Activated T-cell treated with anti-CD3 and anti-CD28 coated beads, Interleukin-2, amount 50 U/mL, for 4 hours (primary cell): Measurements from ENCODE around the gene CMTM5. TPM values are rescaled to one million over a fixed set of nuclear protein-coding genes. Genes with fewer than 3 reads are reported as not detected.
A peak's percentile ranks its signal among the peaks of the same experiment; 100 is the strongest.

Experiments used
- ATAC-seq, 2 donors: fragments of 200-7000 bp; cut with Tn5 transposase; one replicate each; pipeline ENCODE4 v1.10.0; 2021
- DNase-seq: peaks from one replicate; pipeline ENCODE4 v3.0.0-alpha.2; 2020
- H3K27me3 Mint-ChIP-seq: one replicate; pipeline ENCODE4 v1.8.0; 2021; ENCODE audit warnings: low read depth, mixed read lengths
- H3K36me3 Mint-ChIP-seq: one replicate; pipeline ENCODE4 v1.8.0; 2022; ENCODE audit warnings: mixed read lengths; ENCODE audit not compliant: insufficient read depth
- H3K4me1 Mint-ChIP-seq: one replicate; pipeline ENCODE4 v1.8.0; 2021; ENCODE audit warnings: low read depth, mixed read lengths
- H3K4me3 Mint-ChIP-seq: one replicate; pipeline ENCODE4 v1.8.0; 2021; ENCODE audit warnings: mild to moderate bottlenecking, moderate library complexity, mixed read lengths
- H3K9me3 Mint-ChIP-seq: one replicate; pipeline ENCODE4 v1.8.0; 2021; ENCODE audit warnings: mixed read lengths
- total RNA-seq, 3 donors: library from RNA; stranded (reverse); gene quantifications; one replicate each; pipeline ENCODE4 v1.2.1, GENCODE V29; 2021

CMTM5 gene
- total RNA-seq, 3 donors from 2014 or later, result not detected

GRCh38 chr14:23364164-23365035 is 12.4 kb upstream of the CMTM5 start:
- no peak overlapping the region for H3K4me3 Mint-ChIP-seq
- H3K9me3 Mint-ChIP-seq, result no peaks in the 10 kb centered on the region

GRCh38 chr14:23365036-23365731 is 11.7 kb upstream of the CMTM5 start, which contains the start of gene EFS:
Gene EFS, minus strand, starts transcription at chr14:23365172. Its CDS starts 147 bp downstream, at chr14:23365025.
- no peaks in the 10 kb centered on the region for H3K4me1 Mint-ChIP-seq
- H3K27me3 Mint-ChIP-seq, result peaks cover 31% of the 10 kb centered on the region
- no peak within 1 kb of the TSS for H3K4me3 Mint-ChIP-seq

More at GRCh38 chr14:23364164-23365035, 12.4 kb upstream of the CMTM5 start:
- ATAC-seq (no peak), DNase-seq (no peak)
- Mint-ChIP-seq H3K36me3 (no peaks in the 10 kb centered on the region), H3K4me1 (no peaks in the 10 kb centered on the region), H3K27me3 (peaks cover 35% of the 10 kb centered on the region)

GRCh38 chr14:23365732-23366425 is 11.0 kb upstream of the CMTM5 start:
- no peaks in the 10 kb centered on the region for H3K9me3 Mint-ChIP-seq
- H3K36me3 Mint-ChIP-seq, result no peaks in the 10 kb centered on the region
- DNase-seq (no peak), ATAC-seq (peak in 1 of 2 donors; percentile 41)
- H3K27me3 Mint-ChIP-seq, result peaks cover 30% of the 10 kb centered on the region
- H3K4me1 Mint-ChIP-seq, result no peaks in the 10 kb centered on the region
- no peak overlapping the region for H3K4me3 Mint-ChIP-seq

More at GRCh38 chr14:23365036-23365731, 11.7 kb upstream of the CMTM5 start, which contains the start of gene EFS:
- DNase-seq, result no peak
- H3K9me3 Mint-ChIP-seq, result no peaks in the 10 kb centered on the region
- peak; percentile 16 to 20 for ATAC-seq
- no peaks in the 10 kb centered on the region for H3K36me3 Mint-ChIP-seq

- H3K4me1 Mint-ChIP-seq, result no peaks in the 10 kb centered on the region
- DNase-seq (no peak), ATAC-seq (no peak)
- H3K27me3 Mint-ChIP-seq, result peaks cover 30% of the 10 kb centered on the region
- H3K36me3 Mint-ChIP-seq, result no peaks in the 10 kb centered on the region
- no peaks in the 10 kb centered on the region for H3K9me3 Mint-ChIP-seq
- H3K4me3 Mint-ChIP-seq, result no peak overlapping the region
Observed at GRCh38 chr14:23366426-23366921, 10.4 kb upstream of the CMTM5 start.

DNA sequence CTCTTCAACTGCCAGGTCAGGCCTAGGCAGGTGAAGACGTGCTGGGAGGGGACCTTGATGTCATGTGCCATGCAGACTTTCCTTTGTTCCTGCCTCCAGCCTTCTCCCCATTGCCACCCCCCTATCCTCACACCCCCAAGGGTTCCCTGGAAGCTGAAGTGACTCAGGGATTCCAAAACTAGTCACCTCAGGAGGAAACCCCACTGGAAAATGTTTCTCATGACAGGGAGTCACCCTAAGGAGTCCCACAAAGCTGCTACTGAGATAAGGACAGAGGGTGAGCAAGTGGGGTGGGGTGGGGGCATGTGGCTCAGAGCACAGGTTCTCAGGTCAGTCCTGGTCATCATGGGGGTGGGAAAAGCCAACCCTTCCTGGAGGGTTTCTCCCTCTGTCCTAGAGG is 6.6 kb upstream of the CMTM5 start:
- DNase-seq (no peak), ATAC-seq (no peak)
- Mint-ChIP-seq H3K4me3 (no peak overlapping the region), H3K9me3 (no peaks in the 10 kb centered on the region), H3K27me3 (peaks cover 18% of the 10 kb centered on the region), H3K36me3 (no peaks in the 10 kb centered on the region), H3K4me1 (no peaks in the 10 kb centered on the region)

GRCh38 chr14:23371865-23372264 is 5.0 kb upstream of the CMTM5 start:
- DNase-seq, result no peak
- no peaks in the 10 kb centered on the region for H3K4me1 Mint-ChIP-seq
- H3K36me3 Mint-ChIP-seq, result no peaks in the 10 kb centered on the region
- peaks cover 13% of the 10 kb centered on the region for H3K27me3 Mint-ChIP-seq
- no peak overlapping the region for H3K4me3 Mint-ChIP-seq
- no peak for ATAC-seq
- H3K9me3 Mint-ChIP-seq, result no peaks in the 10 kb centered on the region

GRCh38 chr14:23372509-23372908 is 4.3 kb upstream of the CMTM5 start, which contains the start of gene IL25:
Gene IL25, plus strand, starts transcription at chr14:23372809.
- no peaks in the 10 kb centered on the region for H3K4me1 Mint-ChIP-seq
- H3K36me3 Mint-ChIP-seq, result no peaks in the 10 kb centered on the region
- ATAC-seq (no peak), DNase-seq (no peak)
- H3K4me3 Mint-ChIP-seq, result no peak within 1 kb of the TSS
- peaks cover 6% of the 10 kb centered on the region for H3K27me3 Mint-ChIP-seq
- no peaks in the 10 kb centered on the region for H3K9me3 Mint-ChIP-seq

- no peaks in the 10 kb centered on the region for H3K4me1 Mint-ChIP-seq
- no peaks in the 10 kb centered on the region for H3K9me3 Mint-ChIP-seq
- ATAC-seq (no peak), DNase-seq (no peak)
- peaks cover 3% of the 10 kb centered on the region for H3K27me3 Mint-ChIP-seq
- no peak overlapping the region for H3K4me3 Mint-ChIP-seq
- no peaks in the 10 kb centered on the region for H3K36me3 Mint-ChIP-seq
Observed at GRCh38 chr14:23373041-23373440, 3.8 kb upstream of the CMTM5 start.

DNA sequence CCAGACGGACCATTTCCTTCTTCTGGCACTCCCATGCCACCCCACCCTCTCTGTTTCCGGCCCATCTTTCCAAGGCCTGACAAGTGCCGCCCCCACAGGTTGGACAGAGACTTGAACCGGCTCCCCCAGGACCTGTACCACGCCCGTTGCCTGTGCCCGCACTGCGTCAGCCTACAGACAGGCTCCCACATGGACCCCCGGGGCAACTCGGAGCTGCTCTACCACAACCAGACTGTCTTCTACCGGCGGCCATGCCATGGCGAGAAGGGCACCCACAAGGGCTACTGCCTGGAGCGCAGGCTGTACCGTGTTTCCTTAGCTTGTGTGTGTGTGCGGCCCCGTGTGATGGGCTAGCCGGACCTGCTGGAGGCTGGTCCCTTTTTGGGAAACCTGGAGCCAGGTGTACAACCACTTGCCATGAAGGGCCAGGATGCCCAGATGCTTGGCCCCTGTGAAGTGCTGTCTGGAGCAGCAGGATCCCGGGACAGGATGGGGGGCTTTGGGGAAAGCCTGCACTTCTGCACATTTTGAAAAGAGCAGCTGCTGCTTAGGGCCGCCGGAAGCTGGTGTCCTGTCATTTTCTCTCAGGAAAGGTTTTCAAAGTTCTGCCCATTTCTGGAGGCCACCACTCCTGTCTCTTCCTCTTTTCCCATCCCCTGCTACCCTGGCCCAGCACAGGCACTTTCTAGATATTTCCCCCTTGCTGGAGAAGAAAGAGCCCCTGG is 1.2 kb upstream of the CMTM5 start:
- DNase-seq, result no peak
- no peaks in the 10 kb centered on the region for H3K4me1 Mint-ChIP-seq
- ATAC-seq, result no peak
- no peak overlapping the region for H3K4me3 Mint-ChIP-seq
- H3K36me3 Mint-ChIP-seq, result no peaks in the 10 kb centered on the region
- H3K27me3 Mint-ChIP-seq, result peaks cover 7% of the 10 kb centered on the region
- H3K9me3 Mint-ChIP-seq, result no peaks in the 10 kb centered on the region

- no peaks in the 10 kb centered on the region for H3K4me1 Mint-ChIP-seq
- no peaks in the 10 kb centered on the region for H3K9me3 Mint-ChIP-seq
- no peaks in the 10 kb centered on the region for H3K36me3 Mint-ChIP-seq
- no peak for DNase-seq
- no peak for ATAC-seq
- H3K4me3 Mint-ChIP-seq, result no peak overlapping the region
- H3K27me3 Mint-ChIP-seq, result peaks cover 9% of the 10 kb centered on the region
Observed at GRCh38 chr14:23377198-23377550, 328 bp downstream of the CMTM5 start.

DNA sequence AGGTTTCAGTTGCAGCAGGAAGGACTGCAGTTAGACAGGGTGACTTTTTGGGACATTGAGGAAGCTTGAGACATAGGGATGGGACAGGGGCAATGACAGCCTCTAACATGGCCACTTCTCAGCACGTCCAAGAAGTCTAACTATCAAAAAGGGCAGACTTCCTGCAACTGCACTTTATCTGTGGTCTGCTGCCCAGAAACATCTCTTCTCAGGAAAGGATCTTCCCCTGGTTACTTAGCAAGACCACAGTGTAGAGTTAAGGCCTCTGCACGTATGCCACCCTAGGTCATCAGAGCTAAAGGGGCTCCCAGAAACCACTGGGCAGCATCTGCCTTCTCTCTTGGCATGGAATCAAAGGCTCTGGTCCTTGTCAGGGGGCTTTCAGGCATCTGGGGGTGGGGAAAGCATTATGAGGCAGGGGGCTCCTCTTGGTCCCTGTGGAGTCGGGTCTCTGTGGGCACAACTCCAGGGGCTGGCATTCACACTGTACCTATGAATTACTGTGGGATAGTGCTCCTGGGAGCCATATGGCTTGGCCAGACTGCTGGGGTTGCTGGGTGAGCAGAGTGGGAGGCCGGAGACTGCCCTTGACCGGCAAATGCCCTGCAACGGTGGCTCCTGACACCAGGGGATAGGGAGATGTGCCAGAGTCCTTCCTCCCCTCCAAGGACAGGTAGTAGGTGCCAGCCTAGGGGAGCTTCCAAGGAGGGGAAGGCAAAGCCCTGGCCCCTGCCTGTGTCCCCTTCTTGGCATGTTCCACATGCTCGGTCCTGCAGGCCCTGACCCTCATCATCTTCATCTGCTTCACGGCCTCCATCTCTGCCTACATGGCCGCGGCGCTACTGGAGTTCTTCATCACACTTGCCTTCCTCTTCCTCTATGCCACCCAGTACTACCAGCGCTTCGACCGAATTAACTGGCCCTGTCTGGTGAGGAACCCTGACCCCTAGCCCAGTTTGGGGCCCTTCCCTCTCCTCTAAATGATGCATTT is 1.0 kb downstream of the CMTM5 start:
- Mint-ChIP-seq H3K4me3 (no peak overlapping the region), H3K27me3 (peaks cover 14% of the 10 kb centered on the region), H3K36me3 (no peaks in the 10 kb centered on the region), H3K9me3 (no peaks in the 10 kb centered on the region), H3K4me1 (no peaks in the 10 kb centered on the region)
- ATAC-seq (no peak), DNase-seq (no peak)

DNA sequence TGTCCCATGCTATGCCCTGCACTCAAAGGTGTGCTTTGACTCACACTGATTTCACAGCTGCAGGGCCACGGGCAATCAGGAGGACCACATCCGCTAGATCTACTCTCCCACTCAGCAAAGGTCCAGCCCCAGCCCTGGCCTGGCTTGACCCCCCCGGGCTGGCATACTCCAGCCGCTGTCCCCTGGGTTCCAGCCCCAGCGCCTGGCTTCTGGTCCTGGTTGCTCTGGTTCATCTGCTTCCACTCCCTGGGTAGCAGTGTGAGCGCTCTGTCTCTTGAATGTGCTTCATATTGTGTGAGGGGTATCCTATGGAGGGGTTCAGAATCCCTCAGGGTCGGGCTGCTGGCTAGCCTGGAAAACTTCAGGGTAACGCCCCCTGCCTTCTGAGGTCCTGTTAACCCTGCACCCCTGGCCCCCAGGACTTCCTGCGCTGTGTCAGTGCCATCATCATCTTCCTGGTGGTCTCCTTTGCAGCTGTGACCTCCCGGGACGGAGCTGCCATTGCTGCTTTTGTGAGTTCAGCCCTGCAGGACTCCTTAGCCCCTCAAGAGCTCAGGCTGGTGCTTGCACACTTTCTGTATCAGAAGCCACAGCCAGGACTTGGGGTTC is 1.9 kb downstream of the CMTM5 start:
- no peaks in the 10 kb centered on the region for H3K36me3 Mint-ChIP-seq
- no peak overlapping the region for H3K4me3 Mint-ChIP-seq
- peaks cover 14% of the 10 kb centered on the region for H3K27me3 Mint-ChIP-seq
- no peak for ATAC-seq
- no peaks in the 10 kb centered on the region for H3K9me3 Mint-ChIP-seq
- no peaks in the 10 kb centered on the region for H3K4me1 Mint-ChIP-seq
- DNase-seq, result no peak
